HS-5 (cell line): Measurements from ENCODE around the gene NPC1.

Experiments used
- DNase-seq: peaks from one replicate; pipeline ENCODE4 v3.0.0-alpha.2; 2012; ENCODE audit warnings: low read depth

NPC1 gene

DNA sequence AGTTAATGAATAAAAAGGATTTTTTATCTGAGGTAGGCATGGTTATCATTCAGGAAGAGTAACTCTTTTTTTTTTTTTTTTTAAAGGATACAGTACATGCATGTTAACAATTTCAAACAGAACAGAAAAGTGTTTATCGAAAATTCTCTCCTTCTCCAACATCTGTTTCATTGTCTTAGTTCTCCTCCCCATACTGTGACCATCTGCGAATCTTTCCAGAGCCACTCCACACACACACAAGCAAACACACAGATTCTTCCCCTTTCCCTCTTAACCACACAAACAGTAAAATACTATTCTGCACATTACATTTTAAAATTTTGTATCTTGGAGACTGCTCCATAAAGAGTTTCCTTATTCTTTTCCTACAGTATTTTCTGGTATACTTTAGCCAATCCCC is 38.0 kb downstream of the NPC1 start:
- no peak for DNase-seq

DNA sequence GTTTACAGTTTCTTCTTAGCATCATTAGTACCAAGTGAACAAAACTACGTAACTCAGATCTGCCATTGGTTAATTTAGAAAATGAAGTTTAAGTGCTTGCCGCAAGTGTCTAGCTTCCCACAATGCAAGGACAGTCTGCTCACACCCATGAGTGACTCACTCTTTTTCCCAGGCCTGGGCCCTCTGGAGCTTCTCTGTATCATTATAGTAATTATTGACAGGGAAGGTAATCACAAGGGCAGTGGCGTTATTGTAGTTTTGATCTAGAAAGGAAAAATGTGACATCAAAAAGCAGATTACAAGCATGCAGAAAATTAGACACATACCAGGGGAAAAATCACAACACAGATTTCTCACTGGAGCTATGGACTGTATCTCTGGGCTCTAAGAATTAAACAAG is 38.5 kb downstream of the NPC1 start:
- DNase-seq, result no peak

DNA sequence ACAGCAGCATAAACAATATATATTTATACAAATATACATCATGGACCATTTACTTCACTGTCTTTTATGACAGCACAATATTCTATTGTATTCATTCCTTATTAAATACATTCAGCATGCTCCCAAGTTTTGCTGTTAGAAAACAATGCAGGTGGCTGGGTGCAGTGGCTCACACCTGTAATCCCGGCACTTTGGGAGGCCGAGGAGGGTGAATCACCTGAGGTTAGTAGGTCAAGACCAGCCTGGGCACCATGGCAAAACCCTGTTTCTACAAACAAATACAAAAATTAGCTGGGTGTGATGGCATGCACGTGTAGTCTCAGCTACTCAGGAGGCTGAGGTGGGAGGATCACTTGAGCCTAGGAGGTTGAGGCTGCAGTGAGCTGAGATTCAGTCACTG is 39.0 kb downstream of the NPC1 start:
- DNase-seq, result no peak

DNA sequence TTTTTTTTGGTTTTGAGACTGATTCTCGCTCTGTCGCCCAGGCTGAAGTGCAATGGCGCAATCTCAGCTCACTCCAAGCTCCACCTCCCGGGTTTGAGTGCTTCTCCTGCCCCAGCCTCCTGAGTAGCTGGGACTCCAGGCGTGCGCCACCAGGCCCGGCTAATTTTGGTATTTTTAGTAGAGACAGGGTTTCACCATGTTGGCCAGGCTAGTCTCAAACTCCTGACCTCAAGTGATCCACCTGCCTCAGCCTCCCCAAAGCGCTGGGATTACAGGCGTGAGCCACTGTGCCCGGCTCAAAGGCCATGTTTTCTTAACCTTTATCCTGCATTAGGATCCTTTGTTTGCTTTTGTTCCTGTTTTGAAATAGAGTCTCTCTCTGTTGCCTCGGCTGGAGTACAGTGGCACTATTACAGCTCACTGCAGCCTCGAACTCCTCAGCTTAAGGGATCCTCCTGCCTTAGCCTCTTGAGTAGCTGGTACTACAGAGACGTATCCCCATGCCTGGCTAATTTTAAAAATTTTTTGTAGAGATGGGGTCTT is 41.0 kb downstream of the NPC1 start:
- no peak for DNase-seq

DNA sequence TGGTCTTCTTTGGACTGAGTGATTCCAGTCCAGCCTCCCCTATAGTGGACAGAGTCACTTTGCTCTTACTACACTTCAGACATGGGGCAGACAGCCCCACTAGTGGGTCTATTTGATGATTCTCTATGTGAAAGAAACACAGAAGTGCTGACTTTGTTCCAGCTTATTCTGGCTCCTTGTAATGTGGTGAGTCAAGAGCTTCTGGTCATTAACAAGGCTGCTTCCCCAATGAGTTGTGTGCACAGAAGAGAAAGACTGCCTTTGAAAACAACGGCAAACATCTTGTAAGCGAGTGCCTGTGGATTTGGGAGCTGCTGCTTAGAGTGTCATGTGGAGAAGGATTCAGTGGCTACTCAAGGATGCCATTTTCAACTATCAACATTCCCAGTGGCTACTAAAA is 43.8 kb downstream of the NPC1 start:
- DNase-seq, result no peak

DNA sequence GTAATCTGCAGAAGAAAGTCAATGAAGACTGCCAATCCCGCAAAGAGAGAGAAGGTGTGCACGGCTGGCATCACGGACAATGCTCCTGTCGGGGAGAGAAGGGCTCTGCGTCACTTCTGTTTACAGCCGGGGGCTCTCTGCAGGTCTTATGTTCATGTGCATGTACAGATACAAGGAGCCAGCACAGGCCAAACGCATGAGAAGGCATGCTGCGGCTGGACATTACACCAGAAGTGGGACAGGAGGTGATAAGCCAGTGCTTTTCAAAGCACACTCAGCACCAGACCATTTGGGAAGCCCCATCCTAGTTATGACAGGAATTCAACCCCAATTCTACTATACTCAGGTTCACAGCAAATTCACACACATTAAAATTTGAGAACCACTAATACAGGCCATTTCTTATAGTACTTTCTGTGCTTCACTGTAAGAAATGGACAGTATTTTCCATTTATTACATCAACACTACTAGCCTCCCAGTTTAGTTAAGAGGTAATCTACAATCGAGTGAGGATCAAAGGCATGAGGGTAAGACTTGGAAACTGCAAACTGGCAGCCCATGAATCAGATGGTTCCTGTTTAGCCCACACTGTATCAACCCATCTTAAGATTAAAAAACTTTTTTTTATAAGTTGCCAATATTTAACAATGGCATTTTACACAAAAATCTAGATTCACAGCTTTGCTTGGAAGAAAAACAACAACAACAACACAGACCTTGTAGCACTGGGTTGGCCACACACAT is 44.8 kb downstream of the NPC1 start:
- no peak for DNase-seq

DNA sequence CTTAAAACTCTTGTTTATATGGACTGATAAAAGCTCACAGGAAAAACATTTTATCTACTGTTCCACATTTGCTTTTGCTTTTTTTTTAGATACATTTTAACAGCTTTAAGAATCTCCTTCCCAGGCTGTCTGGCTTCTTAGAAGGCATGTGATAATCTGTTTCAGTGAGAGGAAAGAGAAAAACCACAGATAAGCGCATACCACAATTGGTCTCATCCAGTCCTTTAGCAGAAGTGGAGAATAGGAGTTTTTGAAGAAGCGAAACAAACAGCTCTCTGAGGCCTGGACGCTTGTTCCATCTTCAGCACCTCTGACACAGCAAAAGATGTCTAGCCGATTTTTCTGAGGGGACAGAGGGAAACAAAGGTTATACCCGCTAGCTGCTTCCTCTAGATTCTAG is 45.4 kb downstream of the NPC1 start:
- DNase-seq, result no peak

DNA sequence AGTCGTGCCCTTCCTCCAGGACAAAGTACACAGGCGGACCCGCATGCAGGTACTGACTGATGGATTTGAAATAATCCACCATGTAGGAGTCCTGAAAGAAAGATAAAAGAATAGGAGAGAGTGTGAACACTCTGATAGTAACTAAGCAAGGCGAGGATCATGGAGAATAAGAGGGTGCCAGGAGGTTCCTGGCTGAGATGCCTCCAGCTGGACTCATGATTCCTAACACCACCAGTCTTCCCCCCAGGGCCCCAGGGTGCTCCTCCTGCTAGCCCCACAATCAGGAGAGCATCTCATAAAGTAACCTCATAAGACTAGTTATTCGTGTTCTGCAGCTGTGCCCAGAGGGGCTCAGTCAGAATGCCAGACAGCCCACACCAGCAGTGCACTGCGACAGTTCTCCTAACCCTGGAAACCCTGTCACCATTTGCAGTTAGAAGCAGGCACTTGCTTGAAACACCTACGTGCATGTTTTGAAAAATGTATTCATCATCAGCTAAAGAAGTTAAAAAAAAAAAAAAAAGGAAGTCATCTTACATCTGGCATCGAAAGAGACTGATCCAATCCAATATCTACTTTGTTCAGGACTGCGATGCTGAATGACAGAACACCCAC is 46.3 kb downstream of the NPC1 start:
- DNase-seq, result no peak

DNA sequence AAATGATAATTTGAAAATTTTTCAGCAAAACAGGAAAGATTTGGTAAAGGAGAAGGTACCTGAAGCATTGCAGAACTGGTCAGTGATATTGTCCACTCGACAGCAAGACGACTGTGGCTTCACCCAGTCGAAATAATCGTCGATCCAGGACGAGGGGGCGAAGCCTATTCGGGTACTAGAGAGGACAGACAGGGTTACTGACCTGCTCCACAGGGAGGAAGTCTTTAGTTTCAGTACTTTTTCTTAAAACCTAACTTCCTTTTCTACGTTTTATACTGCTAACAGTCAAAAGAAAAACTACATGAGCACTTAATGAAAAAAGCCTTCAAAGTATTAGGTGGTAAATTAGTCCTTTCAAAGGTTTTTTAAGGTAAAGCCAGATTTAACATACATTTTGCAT is 47.0 kb downstream of the NPC1 start:
- DNase-seq, result no peak

DNA sequence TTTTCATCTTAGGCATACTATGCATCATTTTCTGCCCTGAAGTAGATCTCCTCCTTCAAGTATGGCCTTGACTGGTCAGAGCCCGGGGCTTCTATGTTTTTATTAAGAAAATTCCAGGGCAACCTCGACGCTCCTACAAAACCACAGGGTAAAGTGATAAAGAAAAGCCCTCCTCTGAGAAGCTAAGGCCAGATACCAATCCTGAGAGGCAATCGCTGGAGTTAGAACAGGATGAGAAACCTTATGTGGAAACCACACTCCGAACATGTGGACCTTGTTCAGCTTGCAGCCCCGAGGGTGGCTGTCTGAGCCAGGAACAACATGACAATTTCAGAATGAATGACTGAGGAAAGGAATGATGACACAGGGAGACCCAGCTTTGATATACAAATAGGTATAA is 47.4 kb downstream of the NPC1 start:
- DNase-seq, result no peak

DNA sequence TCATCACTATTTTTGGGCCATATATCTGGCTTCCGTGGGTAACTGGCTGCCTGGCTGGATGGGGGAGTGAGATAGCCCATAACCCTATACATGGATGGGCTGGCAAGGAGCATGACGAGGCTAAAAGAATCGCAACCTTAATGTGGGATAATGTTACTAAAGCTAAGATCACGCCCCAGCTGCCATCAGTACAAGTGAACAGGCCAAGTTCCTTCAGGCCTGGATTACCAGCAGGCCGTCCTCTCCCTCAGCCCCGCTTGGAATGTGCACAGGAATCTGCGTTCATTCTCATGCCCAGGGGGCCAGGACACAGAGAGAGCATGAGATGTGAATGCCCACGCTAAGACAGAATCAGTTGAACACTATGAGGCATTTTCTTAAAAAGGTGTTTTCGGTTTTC is 48.3 kb downstream of the NPC1 start:
- no peak for DNase-seq

DNA sequence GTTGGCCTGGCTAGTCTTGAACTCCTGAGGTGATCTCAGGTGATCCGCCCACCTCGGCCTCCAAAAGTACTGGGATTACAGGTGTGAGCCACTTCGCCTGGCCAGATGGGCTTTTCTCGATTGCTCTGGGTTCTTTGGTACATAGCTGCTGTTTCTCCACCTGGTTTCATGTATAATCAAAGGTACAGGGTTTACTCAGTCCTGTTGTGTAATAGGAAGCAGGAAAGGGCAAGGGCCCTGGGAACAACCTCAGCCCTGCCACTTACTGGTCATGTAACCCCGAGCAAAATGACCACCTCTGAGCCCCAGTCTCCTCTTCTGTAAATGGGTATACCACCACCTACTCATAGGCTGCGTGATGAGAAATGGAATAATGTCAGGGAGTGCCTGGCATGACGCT is 49.0 kb downstream of the NPC1 start:
- DNase-seq, result no peak

DNA sequence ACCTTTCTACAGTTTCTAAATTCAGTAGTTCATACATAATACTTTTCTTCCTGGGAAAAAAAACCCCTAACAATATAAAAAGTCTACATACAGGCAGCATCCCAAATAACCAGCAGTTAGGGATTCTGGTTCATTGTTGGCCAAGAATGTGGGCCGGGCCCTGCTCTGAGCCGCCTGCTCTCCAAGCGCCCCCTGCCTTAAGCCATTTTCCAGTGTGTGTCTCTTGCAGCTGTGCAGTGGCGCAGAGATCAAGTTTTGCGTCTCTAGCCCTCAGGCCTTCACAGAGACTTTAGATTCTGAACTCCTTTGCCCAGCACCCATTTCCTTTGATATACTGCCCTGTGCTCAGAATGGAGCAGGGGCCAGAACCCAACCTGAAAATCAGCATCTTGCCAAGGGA is 50.1 kb downstream of the NPC1 start:
- DNase-seq, result no peak

DNA sequence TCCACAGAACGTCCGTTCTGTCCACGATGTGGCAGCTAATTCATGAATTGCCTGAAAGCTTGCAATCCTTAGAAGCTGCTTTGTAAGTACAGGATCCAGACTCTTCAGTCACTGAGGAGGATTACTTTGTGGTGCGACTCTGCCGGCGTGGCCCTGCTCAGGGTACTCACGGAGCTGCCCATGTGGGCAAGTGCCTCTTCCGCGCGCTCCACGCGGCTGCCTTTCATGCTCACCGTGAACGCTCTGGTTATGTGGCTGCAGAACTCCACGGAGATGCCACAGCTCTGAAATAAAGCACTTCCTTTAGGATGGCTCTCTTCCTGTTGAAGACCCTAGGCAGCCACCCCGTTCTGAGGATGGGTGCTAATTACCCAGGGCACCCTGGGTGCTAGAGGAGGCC is 52.0 kb downstream of the NPC1 start:
- no peak for DNase-seq

DNA sequence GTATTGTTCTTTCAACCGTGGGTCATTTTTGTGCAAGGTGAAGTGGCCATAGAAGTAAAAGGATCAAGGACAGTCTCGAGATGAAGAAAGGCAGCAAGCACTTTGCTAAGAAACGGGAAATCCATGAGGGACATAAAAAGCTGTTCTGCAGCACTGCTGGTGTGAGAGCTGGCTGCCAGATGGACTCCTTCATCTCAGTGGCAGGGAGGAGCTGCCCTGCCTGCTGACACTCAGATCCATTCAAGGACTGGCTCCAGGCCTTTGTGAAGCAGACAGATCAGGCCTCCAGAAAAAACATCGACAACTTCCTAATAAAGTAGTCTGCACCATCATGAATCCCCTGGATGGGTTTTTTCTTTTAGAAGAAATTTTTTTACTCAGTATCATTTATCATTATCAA is 53.5 kb downstream of the NPC1 start:
- DNase-seq, result no peak

DNA sequence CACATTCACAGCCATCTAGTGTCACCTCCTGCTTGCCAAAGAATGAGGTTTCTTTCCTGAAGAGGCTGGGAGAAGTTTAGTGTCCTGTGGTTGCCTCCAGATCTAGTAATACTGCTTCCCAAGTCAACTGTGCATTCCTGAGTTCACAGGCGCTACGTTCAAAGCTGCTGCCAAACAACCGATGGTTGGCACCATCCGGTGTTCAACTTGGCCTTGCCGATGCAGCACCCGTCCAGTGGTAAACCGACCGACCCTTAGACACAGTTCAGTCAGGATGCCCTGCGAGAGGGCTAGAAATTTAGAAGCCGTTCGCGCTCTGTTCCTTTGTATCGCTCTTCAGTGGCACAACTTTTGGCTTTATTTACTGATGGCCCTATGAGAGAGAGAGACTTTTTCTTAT is 54.4 kb downstream of the NPC1 start:
- DNase-seq, result no peak

DNA sequence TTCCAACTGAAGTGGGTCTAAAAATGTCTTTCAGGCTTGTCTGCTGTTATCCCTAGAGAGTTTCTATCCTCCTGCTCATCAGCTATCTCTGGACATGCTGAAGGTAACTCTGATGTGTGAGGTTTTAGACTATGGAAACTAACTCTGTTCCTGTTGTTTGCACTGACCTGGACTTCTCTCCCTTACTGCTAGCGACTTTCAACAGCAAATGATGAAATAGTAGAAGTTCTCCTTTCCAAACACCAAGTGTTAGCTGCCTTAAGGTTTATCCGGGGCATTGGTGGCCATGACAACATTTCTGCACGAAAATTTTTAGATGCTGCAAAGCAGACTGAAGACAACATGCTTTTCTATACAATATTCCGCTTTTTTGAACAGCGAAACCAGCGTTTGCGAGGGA is 56.1 kb downstream of the NPC1 start:
- no peak for DNase-seq

DNA sequence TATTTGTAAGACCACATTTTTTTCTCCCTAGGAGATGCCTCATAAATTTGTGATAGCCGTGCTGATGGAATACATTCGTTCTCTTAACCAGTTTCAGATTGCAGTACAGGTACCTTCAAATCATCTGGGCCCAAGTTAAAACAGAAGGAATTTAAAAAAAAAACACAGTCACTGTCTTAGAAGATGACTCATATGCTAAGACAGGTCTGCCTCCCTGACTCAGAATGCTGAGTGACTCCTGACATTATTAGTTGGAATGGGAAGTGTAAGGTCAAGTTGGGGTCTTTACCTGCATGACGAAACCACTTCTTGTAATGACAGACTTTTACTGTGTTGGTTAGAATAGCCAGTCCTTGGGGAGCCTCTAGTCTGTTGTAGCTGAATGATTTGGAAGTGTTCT is 56.7 kb downstream of the NPC1 start:
- DNase-seq, result peak; percentile 64

DNA sequence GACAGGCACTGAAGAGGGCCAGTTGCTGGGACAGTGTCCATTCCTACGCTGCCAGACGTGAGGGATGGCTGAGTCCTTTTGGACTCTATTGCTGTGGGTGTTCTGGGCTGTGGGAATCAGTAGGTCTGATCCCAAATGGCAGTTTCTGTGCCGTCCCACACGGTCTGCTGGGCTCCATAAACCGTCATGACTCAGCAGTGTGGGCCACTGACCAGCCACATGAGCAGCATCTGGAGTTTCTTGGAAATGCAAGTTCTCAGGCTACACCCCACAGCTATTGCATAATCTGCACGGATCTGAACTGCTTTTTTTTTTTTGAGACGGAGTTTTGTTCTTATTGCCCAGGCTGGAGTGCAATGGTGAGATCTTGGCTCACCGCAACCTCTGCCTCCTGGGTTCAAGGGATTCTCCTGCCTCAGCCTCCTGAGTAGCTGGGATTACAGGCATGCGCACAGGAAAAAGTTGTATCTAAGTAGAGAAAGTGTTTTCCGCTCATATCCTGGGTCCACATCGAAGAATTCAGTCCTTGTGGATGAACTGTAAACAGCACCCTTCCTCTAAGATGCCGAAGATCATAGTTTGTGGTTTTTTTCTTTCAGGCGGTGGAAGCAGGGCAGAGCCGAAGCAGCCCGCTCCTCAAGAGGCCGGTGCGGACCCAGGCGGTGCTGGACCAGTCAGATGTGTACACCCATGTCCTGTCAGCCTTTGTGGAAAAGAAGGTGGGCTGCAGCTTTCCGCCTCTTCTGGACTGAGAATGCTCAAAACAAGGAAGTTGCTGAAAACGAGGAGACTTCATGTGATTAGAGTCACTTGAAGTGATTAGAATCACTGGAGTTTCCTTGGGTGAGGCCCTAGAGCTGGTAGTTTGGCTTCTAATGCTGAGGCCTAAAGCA is 57.5 kb downstream of the NPC1 start:
- no peak for DNase-seq

DNA sequence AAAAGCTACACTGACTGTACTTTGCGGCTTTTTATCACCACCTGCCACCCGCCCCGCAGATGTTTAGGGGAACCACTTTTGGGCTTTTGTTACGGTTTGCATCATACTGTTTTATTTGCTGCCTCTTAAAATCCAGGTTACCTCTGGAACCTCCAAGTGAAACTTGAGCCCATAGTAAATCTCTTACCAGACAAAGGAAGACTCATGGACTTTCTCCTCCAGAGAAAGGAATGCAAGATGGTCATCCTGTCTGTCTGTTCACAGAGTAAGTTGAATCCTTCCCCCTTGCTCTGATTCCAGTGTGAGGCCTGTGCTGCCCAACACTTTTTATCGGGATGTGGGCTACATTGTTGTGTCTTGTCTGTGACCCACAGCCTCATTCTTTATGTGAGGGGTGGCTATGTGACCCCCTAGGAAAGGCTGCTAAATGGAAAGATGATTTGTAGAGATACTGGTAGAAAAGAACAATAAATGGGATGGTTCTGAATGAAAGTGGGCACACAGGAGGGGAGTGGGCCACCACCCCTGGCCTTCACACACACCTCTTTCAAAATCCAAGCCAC is 59.7 kb downstream of the NPC1 start:
- DNase-seq, result no peak

DNA sequence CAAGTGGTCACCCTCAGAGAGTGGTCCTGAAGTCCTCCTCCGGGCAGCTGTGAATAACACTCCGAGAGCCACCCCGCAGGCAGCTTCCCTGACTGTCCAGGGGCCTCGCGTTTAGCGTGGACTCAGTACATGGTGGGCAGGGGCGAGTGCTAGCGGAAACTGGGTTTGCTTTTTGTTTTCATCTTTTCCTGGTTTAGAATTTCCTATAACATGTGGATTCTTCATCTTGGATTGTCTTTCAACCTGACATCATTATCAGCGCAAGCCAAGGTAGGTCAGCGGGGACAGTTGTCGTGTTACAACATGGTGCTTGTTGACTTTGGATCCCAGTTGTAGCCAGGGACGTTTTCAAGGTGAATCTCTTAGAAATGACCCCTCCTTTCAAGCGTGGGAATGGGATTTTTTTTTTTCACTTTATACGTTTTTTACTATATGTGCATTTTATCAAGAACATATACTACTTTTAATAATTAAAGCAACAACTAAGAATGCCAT is 62.0 kb downstream of the NPC1 start:
- no peak for DNase-seq

DNA sequence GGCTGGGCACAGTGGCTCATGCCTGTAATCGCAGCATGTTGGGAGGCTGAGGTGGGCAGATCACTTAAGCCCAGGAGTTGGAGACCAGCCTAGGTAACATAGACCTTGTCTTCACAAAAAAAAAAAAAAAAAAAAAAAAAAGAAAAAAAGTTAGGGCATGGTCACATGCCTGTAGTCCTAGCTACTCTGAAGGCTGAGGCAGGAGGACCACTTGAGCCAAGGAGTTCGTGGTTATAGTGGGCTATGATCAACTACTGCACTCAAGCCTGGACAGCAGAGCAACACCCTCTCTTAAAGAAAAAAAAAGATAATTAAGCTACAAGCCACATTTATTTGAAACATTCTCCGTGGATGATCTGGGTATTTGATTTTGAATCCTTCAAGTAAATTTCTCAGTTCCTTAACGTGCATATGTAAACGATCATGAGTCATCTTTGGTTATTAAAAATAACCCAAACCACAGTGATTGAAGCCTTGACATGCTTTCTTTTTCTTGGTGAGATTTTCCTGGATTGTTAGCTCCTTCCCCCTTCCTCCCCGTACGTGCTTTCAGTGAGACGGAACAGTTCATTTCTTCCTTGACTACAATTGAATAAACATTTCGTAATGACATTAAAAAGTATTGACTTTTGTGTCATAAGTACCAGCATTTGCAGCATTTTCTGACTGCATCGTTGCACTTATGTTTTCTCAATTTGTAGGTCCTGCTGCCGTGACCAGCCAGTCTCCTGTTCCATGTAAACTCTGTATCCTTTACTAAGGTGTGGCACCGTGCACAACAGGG is 62.7 kb downstream of the NPC1 start:
- no peak for DNase-seq
